ENCODE results near the gene ACVR1C.

- TF ChIP-seq, protein P1, sequence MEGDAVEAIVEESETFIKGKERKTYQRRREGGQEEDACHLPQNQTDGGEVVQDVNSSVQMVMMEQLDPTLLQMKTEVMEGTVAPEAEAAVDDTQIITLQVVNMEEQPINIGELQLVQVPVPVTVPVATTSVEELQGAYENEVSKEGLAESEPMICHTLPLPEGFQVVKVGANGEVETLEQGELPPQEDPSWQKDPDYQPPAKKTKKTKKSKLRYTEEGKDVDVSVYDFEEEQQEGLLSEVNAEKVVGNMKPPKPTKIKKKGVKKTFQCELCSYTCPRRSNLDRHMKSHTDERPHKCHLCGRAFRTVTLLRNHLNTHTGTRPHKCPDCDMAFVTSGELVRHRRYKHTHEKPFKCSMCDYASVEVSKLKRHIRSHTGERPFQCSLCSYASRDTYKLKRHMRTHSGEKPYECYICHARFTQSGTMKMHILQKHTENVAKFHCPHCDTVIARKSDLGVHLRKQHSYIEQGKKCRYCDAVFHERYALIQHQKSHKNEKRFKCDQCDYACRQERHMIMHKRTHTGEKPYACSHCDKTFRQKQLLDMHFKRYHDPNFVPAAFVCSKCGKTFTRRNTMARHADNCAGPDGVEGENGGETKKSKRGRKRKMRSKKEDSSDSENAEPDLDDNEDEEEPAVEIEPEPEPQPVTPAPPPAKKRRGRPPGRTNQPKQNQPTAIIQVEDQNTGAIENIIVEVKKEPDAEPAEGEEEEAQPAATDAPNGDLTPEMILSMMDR (IDR thresholded peaks at IDR 0.05), result no peak
- TF ChIP-seq ZNF263 (CRISPR knock-in tag; IDR thresholded peaks at IDR 0.05; ENCODE audit: low read depth), result no peak
- TF ChIP-seq, protein P2, sequence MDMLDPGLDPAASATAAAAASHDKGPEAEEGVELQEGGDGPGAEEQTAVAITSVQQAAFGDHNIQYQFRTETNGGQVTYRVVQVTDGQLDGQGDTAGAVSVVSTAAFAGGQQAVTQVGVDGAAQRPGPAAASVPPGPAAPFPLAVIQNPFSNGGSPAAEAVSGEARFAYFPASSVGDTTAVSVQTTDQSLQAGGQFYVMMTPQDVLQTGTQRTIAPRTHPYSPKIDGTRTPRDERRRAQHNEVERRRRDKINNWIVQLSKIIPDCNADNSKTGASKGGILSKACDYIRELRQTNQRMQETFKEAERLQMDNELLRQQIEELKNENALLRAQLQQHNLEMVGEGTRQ (CRISPR knock-in tag; IDR thresholded peaks at IDR 0.05), result no peak
These were observed 7.7 kb downstream of the ACVR1C start for GRCh38 chr2:157620956-157621355.
